Panc1 (cell line): Measurements from ENCODE around the gene SPRED2. TPM values are rescaled to one million over a fixed set of nuclear protein-coding genes. Genes with fewer than 3 reads are reported as not detected.

Experiments used
- ATAC-seq: fragments of 200-7000 bp; cut with Tn5 transposase; 2 replicates; pipeline ENCODE4 v1.9.1; 2020; ENCODE audit warnings: mild to moderate bottlenecking, moderate library complexity
- BruUV-seq: library from RNA; stranded (reverse); fragments of 400-500 nt; replicated peaks from 2 replicates; lab custom pipeline; 2021; lab: Mats Ljungman, UMichigan
- CTCF ChIA-PET: fragments of 300-600 bp; sonication (Branson Sonifier 250); formaldehyde crosslinking; loops from one replicate; lab custom pipeline; 2022; ENCODE audit warnings: antibody characterized with exemption; lab: Charles Lee
- POLR2A ChIA-PET: fragments of 300-600 bp; sonication (Branson Sonifier 250); formaldehyde crosslinking; loops from one replicate; lab custom pipeline; 2022; ENCODE audit warnings: antibody characterized with exemption; lab: Charles Lee
- DNase-seq: peaks from one replicate; pipeline ENCODE4 v3.0.0-alpha.2; 2010; ENCODE audit warnings: low read depth, low spot score
- H3K27ac ChIP-seq: 2 replicates; pipeline ENCODE4 v1.5.1; 2011; ENCODE audit warnings: mild to moderate bottlenecking, low read length, inconsistent platforms
- H3K27me3 ChIP-seq: fragments of 200-500 bp; sonication (Bioruptor generic); 2 replicates; pipeline ENCODE4 v1.6.0; 2014; ENCODE audit warnings: low read length, inconsistent platforms; ENCODE audit not compliant: control insufficient read depth, insufficient read depth
- H3K36me3 ChIP-seq: fragments of 200-500 bp; sonication (Bioruptor generic); 2 replicates; pipeline ENCODE4 v1.5.1; 2014; ENCODE audit warnings: inconsistent platforms, mild to moderate bottlenecking, low read length, moderate library complexity; ENCODE audit not compliant: control insufficient read depth, insufficient read depth
- H3K4me1 ChIP-seq: 2 replicates; pipeline ENCODE4 v1.5.1; 2011; ENCODE audit warnings: inconsistent platforms, mild to moderate bottlenecking, low read length, moderate library complexity; ENCODE audit not compliant: control insufficient read depth, insufficient read depth
- H3K4me3 ChIP-seq, 2 experiments: 2 replicates each; pipeline ENCODE4 v1.5.1; 2011 to 2012; ENCODE audit warnings: low read depth in 2 of 2, low read length in 2 of 2, mild to moderate bottlenecking in 2 of 2, inconsistent platforms in 1 of 2, moderate library complexity in 1 of 2
- H3K9me3 ChIP-seq: fragments of 200-500 bp; sonication (Bioruptor generic); 2 replicates; pipeline ENCODE4 v1.5.1; 2014; ENCODE audit warnings: low read depth, mild to moderate bottlenecking, inconsistent platforms, low read length, moderate library complexity; ENCODE audit not compliant: control insufficient read depth, insufficient read depth
- POLR2AphosphoS5 ChIP-seq: IDR thresholded peaks from 2 replicates; pipeline ENCODE4 v1.6.1; 2012; ENCODE audit warnings: mild to moderate bottlenecking, low read depth, low read length, moderate library complexity
- REST ChIP-seq, 2 experiments: IDR thresholded peaks; 2 replicates each; pipeline ENCODE4 v1.6.1; 2011 to 2012; ENCODE audit warnings: low read depth in 2 of 2, control low read depth in 1 of 2, low read length in 1 of 2, mild to moderate bottlenecking in 1 of 2, moderate library complexity in 1 of 2; ENCODE audit not compliant: insufficient read depth in 1 of 2
- SIN3A ChIP-seq: IDR thresholded peaks from 2 replicates; pipeline ENCODE4 v1.6.1; 2012; ENCODE audit warnings: low read depth, mild to moderate bottlenecking, low read length, moderate library complexity, borderline replicate concordance; ENCODE audit not compliant: insufficient read depth
- TCF7L2 ChIP-seq: IDR thresholded peaks from 2 replicates; pipeline ENCODE4 v1.6.1; 2011; ENCODE audit warnings: mild to moderate bottlenecking, low read depth, low read length, inconsistent platforms
- in situ Hi-C: cut with HindIII; loops from 2 replicates; pipeline ENCODE4 v1.10.0; 2016; ENCODE audit warnings: low sequenced_read_pairs, low pct_unique_long_range_greater_than_20kb
- intact Hi-C: fragments of 100-400 bp; cut with micrococcal nuclease; formaldehyde crosslinking; loops from one replicate; pipeline ENCODE4 v1.10.0; 2022; ENCODE audit not compliant: unreplicated experiment
- total RNA-seq: library from RNA; stranded (reverse); gene quantifications from one replicate; pipeline ENCODE4 v1.2.1, GENCODE V29; 2021; ENCODE audit not compliant: unreplicated experiment
- TF ChIP-seq, protein P1 (sequence below): fragments of 450-650 bp; IDR thresholded peaks from 2 replicates; pipeline ENCODE4 v1.5.1; 2017; ENCODE audit warnings: mild to moderate bottlenecking

Gene SPRED2
- total RNA-seq, 1 experiment from 2014 or later = 60.1 TPM

DNA sequence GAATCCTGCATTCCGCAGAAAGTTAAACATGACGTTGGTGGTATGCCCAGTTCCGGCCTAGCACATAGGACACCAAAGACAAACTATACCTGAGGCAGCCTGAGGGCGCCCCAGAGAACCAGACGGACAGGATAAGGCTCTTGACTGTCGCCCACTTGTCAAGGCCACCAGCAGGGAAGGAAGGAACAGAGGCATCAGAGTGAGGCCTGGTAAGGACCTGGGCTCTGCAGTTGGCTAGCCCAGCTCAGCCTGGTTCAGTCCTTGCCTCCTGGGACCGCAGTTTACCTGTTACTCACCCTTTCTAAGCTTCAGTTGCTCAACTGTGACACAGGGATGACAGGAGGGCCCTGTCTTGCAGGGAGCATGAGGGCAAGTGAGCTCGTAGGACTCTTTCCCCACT is 122.7 kb downstream of the SPRED2 start:
- ChIA-PET POLR2A (no interaction called here), CTCF (interaction anchor here (1.5 kb wide), 1 partner anchor 10 kb away, joined by 3 read pairs; no protein-coding TSS in a partner anchor)
- Histone ChIP-seq H3K4me1 (no peaks in the 10 kb centered on the region), H3K4me3 (no peak overlapping the region), H3K9me3 (no peaks in the 10 kb centered on the region), H3K27me3 (no peaks in the 10 kb centered on the region), H3K27ac (no peak overlapping the region), H3K36me3 (peaks cover 15% of the 10 kb centered on the region)
- intact Hi-C loops (no loop called here), in situ Hi-C loops (no loop called here)
- no TSS peak for BruUV-seq
- TF ChIP-seq POLR2AphosphoS5 = no peak
- TF ChIP-seq, protein P1, sequence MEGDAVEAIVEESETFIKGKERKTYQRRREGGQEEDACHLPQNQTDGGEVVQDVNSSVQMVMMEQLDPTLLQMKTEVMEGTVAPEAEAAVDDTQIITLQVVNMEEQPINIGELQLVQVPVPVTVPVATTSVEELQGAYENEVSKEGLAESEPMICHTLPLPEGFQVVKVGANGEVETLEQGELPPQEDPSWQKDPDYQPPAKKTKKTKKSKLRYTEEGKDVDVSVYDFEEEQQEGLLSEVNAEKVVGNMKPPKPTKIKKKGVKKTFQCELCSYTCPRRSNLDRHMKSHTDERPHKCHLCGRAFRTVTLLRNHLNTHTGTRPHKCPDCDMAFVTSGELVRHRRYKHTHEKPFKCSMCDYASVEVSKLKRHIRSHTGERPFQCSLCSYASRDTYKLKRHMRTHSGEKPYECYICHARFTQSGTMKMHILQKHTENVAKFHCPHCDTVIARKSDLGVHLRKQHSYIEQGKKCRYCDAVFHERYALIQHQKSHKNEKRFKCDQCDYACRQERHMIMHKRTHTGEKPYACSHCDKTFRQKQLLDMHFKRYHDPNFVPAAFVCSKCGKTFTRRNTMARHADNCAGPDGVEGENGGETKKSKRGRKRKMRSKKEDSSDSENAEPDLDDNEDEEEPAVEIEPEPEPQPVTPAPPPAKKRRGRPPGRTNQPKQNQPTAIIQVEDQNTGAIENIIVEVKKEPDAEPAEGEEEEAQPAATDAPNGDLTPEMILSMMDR = no peak
- no peak for TF ChIP-seq TCF7L2
- no peak for TF ChIP-seq REST (IDR thresholded peaks at IDR 0.05; ENCODE audit: insufficient read depth in 1 of 2, low read depth in 2 of 2, low read length in 1 of 2)
- TF ChIP-seq SIN3A = no peak
- ATAC-seq (peak; percentile 42), DNase-seq (no peak)

- intact Hi-C loops = no loop called here
- Histone ChIP-seq H3K36me3 (no peaks in the 10 kb centered on the region), H3K9me3 (no peaks in the 10 kb centered on the region), H3K27me3 (no peaks in the 10 kb centered on the region), H3K4me3 (no peak overlapping the region), H3K27ac (no peak overlapping the region), H3K4me1 (peaks cover 11% of the 10 kb centered on the region)
- ATAC-seq (no peak), DNase-seq (no peak)
- no TSS peak for BruUV-seq
- in situ Hi-C loops = no loop called here
- TF ChIP-seq SIN3A = no peak
- no peak for TF ChIP-seq TCF7L2
- no peak for TF ChIP-seq POLR2AphosphoS5
- TF ChIP-seq, protein P1 = no peak
- no peak for TF ChIP-seq REST (IDR thresholded peaks at IDR 0.05; ENCODE audit: insufficient read depth in 1 of 2, low read depth in 2 of 2, low read length in 1 of 2)
- ChIA-PET CTCF (no interaction called here), POLR2A (no interaction called here)
Observed at GRCh38 chr2:65305934-65306333, 126.5 kb downstream of the SPRED2 start.
